Umbilical cord (tissue), 2 donors: ENCODE measurements around the gene JARID2. TPM values are rescaled to one million over a fixed set of nuclear protein-coding genes. Genes with fewer than 3 reads are reported as not detected.
A peak's percentile ranks its signal among the peaks of the same experiment; 100 is the strongest.

Experiments
- DNase-seq: peaks from one replicate; pipeline ENCODE4 v3.0.0-alpha.2; 2015; ENCODE audit warnings: low spot score
- total RNA-seq: library from RNA; depleted of rRNA; stranded (reverse); fragments of >200 nt; gene quantifications from one replicate; pipeline ENCODE4 v1.2.3, GENCODE V29; 2014; ENCODE audit warnings: low replicate concordance; ENCODE audit not compliant: insufficient read depth

JARID2 gene
- total RNA-seq, 1 donor from 2014 or later, result 8.4 TPM

DNA sequence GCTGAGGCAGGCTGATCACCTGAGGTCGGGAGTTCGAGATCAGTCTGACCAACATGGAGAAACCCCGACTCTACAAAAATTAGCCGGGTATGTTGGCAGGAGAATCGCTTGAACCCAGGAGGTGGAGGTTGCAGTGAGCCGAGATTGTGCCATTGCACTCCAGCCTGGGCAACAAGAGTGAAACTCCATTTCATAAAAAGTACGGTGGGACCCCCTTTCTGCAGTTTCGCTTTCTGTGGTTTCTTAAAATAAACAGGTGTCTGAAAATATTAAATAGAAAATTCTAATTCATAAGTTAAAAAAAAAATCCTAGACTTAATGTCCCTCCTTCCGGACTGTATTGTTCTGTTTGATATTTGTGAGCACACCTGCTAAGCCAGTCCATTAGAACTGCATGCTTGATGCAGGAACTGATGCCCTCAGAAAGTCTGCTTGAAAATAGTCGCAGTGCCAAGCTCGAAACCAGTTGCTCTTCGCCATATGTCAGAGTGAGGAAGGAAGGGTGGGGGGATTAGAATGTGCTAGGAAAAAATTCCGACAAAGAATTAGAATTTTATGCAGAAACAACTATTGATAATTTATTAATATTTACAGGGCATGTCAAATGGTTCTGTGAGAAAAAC lies 85.9 kb downstream of the JARID2 start:
- DNase-seq, result no peak

DNA sequence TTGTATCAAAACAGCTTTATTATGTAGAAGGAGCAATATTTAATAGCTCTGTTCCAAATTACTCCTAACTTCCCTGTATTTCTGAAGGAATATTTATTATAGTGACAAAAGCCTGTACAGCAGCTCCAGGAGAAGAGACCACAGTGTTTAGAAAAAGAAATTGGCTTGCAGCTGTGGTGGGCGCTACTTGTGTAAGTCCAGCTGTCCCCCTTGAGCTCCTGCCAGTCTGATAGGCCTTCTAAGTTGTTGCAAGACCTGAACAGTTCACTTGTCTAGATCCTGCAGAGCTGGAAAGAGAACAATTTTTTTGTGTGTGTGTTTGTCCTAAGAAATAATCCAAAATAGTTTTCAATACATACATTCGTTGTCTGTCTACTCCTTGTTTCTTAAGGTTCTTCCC lies 86.6 kb downstream of the JARID2 start:
- no peak for DNase-seq

DNA sequence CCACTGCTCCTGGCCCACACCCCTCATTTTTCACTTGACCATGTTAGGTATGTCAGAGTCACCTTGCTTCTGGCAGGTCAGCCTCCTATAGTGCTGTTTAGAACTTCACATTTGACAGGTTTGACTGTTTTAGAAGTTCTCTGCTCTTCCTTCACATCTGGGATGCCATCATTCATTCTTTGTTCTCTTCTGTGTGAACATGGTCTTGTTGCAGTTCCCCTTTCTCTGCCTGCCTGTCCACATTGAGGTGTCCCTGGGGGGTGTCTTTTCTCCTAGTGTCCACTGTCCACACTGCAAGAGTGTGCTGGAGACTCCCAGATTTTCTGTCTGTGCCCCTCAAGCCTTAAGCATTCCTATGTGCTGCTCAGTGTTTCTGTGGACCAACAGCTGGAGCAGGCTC lies 89.5 kb downstream of the JARID2 start:
- DNase-seq, result no peak

DNA sequence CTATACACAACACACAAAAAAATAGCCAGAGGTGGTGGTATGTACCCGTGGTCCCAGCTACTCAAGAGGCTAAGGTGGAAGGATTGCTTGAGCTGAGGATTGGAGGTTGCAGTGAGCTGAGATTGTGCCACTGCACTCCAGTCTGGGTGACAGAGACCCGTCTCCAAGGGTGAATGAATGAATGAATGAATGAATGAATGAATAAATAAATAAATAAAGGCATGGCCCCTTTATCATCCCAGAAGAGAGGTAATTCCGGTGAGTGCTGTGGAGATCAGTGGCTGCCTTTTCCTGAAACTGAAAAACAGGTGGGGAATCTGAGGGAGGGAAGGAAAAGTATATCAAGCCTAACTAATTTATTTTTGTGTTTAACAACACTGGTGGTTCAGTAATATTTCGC lies 90.0 kb downstream of the JARID2 start:
- DNase-seq, result no peak

DNA sequence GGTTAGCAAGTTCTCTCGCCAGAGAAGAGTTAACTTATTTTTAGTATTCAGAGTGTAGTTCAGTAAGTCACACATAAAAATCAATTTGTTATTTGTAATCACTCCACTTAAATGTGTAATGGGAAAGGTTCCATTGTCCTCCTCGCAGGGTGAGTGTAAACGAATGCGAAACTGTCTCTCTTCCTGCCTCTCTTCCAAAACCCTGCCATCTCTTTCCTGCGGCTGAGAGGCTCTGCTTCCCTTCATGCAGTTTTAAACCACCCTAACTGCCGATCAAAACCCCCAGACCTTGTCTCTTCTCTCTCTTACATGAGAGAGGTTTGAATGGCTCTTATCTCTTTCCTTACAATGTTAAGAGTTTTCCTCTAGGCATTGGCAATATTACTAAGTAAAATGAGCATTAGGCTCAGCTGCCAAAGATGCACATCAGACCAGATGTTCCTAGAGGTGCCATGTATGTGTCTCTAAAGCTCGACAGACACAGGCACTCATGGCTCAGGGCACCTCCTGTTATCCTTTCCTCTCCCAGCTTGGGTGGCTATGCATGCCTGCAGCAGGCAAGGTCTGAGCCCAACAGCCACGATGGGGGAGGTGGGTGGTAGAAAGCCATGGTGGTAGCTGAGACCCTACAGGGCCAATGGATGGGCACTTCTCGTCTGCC lies 91.2 kb downstream of the JARID2 start:
- DNase-seq, result peak; percentile 24

DNA sequence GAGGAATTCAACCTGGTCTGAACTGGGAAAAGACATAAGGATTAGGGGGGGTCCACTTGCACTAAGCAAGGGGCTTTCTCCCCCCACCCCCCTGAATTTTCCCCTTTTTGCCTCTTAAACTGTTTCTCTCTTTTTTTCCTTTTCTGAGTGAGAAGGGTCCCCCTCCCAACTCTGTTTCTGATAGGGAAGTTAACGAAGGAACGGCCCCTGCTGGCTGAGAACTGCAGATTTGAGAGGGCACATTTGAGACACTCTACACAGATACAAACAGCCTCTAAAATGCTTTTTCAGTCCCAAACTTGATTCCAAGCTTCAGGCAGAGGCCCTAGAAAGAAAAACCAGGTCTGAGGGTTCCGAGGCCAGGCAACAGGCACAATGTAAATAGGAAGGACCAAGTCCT lies 91.7 kb downstream of the JARID2 start:
- no peak for DNase-seq

DNA sequence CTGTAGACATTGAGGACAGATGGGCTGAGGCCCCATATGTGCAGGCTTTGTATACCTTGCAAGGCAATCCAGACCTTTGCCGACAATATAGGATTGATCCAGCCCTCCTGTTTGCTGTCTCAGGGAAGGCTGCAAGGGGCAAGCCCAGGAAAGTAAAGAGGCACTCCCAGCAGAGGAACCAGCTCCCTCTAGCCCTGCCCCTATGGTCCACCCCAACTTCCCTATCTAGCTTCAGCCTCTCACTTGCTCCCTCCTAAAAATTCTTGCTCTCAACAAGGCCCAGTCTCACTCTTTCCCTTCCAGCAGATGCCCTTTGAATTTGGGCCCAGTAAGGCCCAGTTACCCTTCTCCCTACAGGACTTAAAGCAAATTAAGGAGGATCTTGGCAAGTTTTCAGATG lies 92.6 kb downstream of the JARID2 start:
- no peak for DNase-seq

DNA sequence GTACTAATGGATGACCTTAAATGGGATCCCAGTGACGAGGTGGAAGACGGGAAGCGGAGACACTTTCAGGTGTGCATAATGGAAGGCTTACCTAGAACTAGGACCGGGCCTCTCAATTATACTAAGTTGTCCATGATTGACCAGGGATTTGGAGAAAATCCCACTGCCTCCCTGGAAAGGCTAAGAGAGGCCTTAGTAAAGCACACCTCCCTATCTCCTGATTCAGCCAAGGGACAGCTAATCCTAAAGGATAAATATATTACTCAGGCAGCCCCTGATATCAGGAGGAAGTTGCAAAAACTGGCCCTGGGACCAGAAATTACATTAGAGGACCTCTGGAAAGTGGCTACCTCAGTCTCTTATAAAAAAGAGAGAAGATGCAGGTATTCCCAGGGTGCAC lies 93.2 kb downstream of the JARID2 start:
- DNase-seq, result peak; percentile 78

DNA sequence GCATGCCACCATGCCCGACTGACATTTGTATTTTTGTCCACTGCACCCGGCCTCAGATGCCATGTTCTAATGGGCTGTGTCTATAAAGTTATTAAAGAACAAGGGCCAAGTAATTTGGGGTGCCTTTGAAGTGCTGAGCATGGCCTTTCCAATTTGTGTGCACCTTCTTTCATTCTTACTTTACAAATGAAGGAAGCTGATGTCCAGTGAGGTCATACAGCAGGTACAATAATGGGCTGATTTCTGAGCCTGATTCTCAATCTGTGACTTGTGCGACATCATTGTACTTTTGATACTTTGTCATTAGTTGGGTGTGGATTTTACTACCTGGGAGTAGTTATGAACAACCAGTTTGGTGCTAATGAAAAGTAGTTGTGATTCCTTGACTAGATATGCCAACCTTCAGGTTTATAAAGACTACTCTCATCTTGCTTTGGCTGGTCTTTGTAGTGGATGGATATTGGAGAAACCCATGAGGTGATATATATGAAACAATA lies 94.3 kb downstream of the JARID2 start:
- no peak for DNase-seq

DNA sequence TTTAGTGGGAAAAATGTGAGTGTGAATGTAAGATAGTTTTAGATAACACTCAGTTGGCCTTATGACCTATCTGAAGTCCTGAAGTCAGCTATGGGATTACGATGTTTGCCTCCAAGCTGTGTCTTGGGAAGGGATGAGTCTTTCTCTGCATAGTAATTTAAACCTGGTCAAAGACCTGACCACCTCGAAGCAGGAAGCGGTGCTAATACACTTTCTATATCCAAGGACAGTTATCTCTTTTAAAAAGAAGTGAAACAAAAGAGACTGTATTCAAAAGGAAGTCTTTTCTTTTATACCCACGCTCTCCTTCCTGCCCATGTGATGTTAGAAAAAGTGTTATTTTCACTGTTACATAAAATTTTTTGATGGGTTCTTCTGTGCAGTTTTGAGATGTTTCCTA lies 94.9 kb downstream of the JARID2 start:
- DNase-seq, result no peak

DNA sequence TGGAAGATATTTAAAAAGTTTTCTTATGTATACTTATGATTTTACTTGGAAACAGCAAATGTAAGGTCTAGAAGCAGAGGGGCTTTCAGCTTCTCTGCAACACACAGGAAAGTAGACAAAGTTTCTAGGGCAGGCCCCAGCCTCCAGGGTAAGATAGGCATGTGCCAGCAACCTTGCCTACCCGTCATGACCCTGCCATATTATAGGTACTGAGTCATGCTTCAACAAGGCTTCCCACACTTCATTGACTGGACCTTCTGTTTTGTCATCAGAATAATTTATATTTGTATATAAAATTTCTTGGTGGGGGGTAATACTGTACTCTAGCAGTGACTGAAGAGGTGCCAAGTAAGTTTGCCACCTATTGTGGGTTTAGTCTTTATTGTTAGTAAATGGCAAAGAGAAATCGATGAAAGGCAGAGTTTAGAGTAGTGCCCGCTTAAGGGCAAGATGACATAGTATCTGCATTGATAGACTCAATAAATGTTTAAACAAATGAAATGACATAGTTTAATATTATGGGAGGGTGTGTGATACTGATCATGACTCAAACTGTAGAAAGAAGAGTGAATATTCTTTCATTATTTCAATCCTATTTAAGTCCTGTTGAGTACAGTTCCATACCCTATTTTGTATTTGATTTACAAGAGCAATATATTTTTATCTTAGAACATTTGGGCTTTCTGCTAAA lies 95.6 kb downstream of the JARID2 start:
- no peak for DNase-seq

DNA sequence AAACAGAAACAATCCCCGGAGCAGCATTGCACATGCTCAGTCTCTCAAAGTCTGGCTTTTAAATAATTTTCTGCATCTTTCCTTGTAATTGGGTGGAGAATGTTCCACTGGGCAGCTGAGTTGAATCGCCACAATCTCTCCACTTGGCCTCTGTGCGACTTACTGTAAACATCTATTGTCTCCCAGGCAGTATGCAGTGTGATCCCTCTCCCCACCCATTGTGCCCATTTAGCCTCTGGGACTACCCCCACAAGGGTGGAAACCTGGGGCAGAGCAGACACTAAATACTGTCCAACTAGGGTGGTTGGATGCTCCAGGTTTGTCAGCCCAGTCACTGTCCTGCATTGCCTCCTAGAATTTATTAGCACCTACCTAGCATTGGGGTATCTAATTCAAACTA lies 96.2 kb downstream of the JARID2 start:
- no peak for DNase-seq

DNA sequence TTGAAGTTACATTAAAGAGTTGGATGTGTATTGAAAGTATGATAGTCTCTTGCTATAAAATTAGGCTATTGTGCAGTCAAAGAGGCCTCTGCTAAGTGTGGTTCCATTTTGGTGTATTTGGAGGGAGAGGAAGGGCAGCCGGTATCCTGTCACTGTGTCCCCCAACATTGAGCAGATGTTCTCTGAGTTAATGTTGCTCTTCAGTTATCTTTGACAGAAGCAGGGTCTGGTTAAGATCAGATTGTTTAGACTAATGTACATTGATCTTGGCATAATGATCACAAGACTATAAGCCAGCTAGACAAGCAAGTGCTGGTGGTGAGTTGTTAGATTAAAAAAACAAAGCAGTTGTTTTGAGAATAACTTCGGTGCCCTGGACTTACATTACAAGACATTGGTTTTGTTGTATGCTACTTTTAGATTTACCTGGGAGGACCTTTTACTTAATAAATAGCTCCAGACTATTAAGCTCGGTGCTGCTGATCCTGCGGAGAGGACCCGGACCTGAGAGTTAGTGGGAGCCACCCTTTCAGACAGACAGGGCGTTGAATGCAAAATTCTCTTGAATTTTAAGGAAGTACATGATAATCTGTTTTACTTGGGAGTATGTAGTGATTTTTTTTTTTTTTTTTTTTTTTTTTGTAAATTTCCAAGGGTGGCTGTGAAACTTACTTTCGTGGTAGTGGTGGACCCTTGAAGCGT lies 97.8 kb downstream of the JARID2 start:
- DNase-seq, result peak; percentile 46

DNA sequence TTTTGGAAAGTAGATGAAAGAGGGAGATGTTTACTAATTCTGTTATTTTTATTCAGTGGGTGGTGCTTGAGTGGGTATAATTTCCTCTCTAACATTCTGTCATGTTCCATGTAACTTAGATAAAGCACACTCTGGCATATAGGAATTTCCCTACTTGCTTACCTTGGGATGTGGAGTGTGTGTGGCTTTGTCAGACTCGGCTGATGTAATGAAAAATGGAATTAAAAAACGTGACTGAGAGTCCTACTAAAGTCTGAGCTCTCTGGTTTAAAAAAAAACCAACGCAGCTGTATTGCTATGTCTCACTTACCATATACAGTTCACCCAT lies 98.3 kb downstream of the JARID2 start:
- no peak for DNase-seq

DNA sequence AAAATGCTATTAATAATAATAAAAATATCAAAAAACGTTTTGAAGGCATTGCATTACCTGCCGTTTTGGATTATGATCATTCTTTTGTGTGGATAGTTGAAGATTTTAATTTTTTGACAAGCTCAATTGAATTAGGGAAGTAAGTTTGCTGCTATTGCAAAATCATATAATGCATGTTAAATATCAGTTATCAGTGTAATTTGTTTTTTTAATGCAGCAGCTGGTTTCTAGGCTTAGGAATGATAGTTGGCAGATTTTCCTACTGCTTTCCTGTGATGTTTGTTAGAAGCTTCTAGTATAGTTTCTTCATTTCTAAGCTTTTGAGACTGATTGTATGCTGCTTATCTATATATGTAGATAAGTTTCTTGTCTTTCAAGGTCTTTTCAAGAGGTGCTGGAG lies 99.0 kb downstream of the JARID2 start:
- DNase-seq, result peak; percentile 44

DNA sequence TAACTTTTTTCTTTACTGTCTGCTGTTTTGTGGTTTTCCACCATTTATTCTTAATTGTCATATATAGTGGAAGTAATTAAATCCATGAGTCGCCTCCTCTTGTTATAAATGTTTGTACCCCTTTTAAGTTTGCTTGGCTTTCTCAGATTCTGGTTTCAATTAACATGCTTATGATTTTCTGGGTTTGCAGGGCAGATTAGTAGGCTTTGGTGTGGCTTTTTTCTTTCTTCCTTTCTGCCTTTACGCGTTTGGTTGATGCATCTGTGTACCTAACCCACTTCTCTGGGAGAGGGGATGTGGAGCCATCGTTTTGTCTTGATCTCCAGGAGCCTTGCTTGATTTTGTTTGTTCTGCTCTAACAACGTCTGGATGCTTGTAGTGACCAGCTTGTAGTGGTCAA lies 100.4 kb downstream of the JARID2 start:
- DNase-seq, result no peak

DNA sequence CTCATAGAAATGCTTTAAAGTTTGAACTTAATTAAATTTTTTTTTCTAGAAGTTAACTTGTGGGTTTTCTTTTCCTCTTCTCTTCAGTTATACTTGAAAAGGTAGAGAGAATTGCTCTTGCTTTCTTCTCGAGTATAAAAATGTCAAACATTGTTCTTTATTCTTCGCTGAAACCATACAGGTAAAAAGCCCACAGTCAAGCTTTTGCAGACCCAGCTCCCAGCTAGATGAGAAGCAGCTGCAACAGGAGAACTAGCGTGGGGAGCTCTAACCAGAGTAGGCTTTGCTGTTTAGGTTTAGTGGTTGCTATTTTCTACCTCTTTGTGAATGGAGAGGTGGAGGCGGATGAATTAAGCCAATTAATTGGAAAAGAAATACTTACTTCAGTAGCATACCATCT lies 102.7 kb downstream of the JARID2 start:
- DNase-seq, result no peak

DNA sequence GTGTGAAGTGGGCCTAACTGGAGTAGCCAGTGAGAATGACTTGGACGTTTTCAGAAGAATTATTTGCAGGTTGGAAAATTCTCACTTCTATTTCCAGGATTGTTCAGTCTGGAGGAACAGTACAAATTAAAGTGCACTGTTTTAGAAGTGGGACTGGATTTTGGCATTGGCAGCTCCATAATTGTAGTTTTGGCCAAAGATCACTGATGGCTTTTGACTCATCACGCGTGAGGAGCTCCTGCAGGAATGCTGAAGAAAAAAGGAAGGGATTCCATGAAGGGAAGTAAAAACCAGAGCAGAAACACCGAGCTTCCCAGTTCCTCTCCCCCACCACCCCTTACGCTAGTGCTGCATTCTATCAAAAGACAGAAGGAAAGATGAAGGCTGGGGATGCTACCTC lies 103.5 kb downstream of the JARID2 start:
- DNase-seq, result no peak

DNA sequence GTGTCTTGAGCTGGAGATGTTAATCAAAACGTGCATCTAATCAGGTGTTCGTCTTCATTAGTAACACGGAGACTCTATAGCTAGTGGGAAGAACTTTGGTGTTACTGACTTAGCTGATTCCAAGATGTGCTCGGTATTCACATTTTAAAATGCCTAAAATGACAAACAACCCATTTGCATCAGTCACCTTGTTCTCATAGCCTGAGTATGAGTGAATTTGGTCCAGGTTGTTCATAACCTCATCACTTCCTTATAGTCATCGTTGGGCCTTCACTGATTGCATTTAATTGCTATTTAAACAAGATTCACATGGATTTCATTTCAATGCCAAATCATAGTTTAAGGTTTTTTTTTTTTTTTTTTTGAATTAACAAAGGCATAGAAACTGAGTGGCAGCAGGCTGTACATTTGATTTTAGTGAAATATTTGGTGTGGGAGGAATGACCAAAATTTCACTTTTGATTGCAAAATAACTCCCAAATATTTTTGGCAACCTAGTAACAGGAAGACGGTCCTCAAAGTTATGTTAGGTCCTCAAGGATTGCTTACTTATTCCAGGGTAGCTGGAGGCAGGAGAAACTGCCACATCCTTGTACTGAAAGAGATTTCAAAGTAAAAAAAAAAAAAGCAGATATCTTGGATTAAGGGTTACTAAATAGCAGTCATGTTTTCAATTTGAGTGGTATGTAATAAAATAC lies 104.7 kb downstream of the JARID2 start:
- DNase-seq, result no peak

DNA sequence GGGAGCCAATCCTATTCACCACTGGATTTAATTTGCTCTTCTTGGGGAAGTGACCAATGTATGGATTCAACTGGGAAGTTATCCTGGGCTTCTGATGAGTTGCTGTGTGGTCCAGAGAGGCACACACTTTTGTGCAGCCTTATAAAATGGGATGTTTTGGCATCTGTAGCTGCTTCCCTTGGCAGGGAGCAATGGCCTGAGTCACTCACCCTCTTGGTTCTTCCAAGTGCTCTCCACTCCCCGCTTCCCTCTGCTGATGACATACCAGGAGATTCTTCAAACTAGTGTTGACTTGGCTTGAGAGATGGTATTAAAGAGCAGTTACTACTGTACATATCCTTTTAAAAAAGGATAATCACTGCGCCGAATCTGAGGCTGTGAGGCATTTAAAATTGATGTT lies 105.8 kb downstream of the JARID2 start:
- peak; percentile 49 for DNase-seq

DNA sequence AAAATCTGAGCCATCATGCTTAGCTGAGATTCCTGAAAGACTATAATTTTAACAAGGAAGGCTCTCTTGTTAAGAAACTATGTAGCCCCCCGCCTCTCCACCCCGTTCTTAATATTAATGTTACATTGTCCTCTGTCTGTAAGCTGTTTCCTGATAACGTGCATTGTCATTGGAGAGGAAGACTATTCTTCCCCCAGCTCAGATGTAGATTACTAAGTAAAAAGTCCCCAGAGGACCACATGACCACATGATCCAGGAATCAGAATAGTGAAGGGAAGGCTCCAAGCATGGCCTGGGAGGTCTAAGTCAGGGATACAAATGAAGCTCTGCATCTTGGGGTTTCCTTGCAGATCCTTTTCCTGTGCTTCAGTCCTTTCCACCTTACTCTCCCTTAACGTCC lies 106.4 kb downstream of the JARID2 start:
- no peak for DNase-seq

DNA sequence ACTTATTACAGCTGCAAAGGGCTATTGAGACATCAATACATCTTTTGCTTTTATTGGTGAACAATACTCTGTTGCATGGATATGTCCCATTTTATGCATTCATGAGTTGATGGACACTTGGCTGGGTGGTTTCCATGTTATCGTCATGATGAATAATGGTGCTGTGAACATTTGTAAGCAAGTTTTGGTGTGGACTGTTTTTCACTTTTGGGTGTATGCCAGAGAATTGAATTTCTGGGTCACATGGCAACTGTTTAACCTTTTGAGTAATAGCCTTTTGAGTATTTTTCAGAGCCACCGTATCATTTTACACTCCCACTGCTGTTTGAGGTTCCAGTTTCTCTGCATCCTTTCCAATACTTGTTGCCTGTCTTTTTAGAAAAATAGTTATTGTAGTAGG lies 107.0 kb downstream of the JARID2 start:
- no peak for DNase-seq
